ENCODE results near the gene IFITM5.
"Not testable (repeated sequence)": the region's sequence is repeated elsewhere in the genome, so short reads cannot be mapped to it uniquely, and the experiment has no call there.

IFITM5 gene

DNA sequence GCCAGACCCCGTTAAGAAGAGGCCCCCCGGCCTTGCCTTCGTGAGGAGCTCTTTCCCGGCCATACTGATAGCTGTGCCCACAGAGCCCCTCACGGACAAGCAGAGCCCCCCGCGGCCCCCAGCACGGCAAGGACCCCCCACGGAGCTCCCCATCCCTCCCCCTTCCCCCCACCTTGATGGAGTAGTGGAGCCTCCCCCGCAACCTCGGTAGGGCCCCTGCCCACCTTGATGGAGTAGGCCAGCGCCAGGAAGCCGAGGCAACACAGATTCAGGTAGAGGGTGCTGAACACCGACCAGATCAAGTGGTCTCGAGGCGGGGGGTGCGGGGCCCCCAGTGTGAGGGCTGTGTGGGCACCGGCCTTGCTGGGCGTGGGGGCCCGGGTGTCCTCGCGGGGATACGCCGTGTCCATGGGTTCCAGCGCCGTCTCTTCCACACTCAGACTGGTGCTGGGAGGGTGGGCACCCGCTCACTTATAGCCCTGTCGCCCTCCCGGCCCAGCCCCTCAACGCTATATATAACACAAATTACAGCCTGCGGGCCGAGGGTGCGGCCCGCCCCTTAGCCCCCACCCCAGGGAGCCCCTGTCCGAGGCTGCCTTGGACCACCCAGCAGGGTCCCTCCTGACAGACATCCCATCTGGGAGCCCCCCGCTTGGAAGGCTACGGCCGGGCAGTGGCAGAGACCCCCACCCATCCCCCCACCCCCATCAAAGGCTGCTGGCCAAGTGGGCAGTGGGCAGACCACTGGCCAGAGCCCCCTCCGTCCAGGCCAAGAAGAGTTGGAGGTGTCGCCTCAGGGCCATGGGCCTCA lies at the start of gene IFITM5:
Gene IFITM5, minus strand, starts transcription at position 446 of the 811 bp plus-strand sequence. Its CDS starts 36 bp downstream, at position 410.
- DNase-seq: no peak

DNA sequence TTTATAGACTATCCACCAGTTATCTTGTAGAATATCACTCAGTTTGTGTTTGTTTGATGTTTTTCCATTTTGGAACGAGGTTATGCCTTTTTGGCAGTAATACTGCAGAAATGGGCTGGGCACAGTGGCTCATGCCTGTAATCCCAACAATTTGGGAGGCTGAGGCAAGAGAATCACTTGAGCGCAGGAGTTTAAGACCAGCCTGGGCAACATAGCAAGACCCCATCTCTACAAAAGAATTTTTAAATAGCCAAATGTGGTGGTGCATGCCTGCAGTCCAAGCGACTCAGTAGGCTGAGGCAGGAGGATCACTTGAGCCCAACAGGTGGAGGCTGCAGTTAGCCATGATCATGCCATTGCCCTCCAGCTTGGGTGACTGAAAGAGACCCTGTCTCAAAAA lies 47.2 kb upstream of the IFITM5 start:
- no peak for DNase-seq

DNA sequence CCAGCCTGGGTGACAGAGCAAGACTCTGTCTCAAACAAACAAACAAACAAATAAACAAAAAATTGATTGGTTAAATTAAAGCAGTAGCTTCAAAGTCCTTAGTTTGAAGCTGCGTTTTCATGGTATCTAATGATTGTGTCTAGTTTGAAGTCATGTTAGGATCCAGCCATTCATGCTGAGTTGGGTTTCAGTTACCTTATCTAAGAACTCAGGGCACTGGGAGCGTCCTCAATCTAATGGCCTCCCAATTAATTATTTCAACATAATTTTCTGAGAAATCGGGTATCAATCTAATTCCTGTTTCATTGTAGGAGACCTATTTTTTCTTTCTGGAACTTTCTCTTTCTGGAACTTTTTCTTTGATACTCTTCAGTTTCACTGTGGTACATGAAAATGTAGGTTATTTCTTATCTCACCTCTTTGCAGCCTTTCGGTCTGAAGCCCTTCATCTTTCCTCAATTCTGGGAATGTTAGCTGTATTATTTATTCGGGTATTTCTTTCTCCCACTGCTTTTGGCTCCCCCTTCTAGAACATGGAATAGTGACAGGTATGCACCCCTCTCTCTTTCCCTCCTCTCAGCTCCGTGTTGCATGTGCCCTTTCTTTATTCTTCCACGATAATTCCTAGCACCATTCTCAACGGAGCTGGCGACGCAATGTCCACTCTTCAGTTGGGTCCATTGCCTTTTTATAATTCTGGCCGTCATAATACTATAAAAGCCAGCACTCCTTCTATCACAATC lies 45.7 kb upstream of the IFITM5 start:
- DNase-seq: no peak

GRCh38 chr11:342328-342727 lies 43.0 kb upstream of the IFITM5 start:
- no peak for DNase-seq

GRCh38 chr11:340539-341512 lies 41.5 kb upstream of the IFITM5 start:
- no peak for DNase-seq

GRCh38 chr11:339963-340362 lies 40.6 kb upstream of the IFITM5 start:
- DNase-seq: no peak

GRCh38 chr11:337711-338110 lies 38.4 kb upstream of the IFITM5 start:
- no peak for DNase-seq

DNA sequence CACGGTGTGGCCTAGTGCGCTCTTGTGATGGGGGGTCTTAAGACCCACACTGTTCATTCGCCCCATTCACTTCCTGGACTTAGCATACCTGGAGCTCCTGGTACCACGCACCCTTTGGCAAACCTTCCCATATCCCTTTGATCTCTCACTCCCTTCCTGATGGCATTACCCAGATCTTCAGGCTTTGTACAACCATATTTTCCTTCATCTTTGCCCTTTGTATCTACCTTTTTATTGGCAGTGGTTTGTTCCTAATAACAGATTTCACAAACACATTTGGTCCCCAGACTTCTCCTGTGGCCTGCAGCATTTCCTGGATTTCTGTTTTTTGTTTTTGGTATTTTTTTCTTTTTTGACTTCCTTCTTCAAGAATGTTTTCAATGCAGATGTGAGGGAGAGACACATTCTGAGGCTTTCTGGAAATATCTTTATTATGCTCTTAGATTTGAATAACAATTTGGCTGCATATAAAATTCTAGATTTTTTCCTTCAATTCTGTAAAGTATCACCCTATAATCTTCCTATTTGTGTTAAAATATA lies 37.4 kb upstream of the IFITM5 start:
- no peak for DNase-seq

DNA sequence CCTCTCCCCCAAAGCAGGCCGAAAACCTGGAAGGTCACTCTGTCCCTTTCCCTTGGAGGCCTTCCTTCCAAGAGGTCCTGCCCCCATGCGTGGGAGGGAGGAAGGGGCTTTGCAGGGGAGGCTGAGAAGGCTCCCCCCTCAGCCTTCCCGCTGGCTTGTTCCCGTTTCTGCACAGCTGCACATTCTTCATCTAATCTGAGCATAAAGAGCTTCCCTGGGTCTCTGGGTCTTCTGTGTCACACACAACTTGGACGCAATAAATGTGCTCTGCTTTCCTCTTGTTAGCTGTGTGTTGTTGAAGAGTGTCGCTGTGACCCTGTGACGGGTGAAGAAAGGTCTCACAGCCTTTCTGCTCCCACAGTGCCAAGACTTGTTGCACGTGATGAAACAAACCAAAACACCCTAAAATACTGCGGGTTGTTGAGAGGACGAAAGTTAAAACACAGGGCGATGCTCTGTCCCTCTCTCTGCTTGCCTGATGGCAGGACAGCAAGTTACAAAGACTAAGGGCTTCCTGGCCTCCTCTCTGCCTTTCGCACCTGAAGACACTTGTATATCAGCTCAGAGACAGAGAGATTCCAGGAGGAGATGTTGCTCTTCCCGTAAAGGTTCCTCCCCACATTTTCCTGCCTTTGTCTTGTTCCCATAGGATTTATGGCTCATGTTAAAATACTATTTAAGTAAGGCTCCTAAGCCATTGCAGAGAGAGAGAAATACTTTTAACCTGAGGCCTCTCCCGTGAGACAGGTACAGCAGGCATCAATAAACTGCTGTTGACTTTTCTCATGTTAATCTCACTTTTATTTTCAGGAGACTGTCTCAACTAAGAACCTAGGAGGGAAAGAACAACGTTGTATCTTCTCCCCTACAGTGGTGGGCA lies 36.7 kb upstream of the IFITM5 start:
- DNase-seq: no peak

DNA sequence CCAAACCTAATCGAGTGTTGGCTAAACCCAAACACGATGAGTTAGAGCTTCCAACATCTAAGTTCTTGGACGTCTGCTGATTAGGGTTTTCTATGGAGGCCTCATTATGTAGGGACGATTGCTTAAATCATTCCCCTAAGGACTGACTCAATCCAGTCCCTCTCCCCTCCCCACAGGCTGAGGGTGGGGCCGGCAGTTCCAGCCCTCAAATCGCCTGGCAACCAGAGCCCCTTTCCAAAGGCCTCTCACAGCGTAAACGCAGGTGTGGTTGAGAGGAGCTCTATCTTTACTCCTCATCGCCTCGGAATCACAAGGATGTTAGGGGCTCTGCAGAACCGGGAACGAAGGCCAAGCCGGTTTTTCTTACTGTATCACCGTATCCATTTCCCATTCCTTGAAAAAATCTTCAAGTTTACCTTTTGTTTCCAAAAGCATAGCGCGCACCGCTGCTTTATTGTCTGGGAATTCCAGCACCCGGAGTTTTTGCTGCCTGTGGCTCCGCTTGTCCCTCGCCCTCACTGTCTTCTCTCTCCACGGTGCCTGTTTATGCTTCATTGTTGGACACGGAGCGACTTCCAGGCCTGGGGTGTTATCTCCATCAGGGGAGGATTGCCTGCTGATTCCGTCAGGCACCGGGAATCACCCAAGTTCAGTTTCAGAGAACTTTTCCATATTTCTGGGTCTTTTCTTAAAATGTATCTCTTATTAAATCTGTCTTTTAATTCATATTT lies 35.1 kb upstream of the IFITM5 start:
- no peak for DNase-seq

DNA sequence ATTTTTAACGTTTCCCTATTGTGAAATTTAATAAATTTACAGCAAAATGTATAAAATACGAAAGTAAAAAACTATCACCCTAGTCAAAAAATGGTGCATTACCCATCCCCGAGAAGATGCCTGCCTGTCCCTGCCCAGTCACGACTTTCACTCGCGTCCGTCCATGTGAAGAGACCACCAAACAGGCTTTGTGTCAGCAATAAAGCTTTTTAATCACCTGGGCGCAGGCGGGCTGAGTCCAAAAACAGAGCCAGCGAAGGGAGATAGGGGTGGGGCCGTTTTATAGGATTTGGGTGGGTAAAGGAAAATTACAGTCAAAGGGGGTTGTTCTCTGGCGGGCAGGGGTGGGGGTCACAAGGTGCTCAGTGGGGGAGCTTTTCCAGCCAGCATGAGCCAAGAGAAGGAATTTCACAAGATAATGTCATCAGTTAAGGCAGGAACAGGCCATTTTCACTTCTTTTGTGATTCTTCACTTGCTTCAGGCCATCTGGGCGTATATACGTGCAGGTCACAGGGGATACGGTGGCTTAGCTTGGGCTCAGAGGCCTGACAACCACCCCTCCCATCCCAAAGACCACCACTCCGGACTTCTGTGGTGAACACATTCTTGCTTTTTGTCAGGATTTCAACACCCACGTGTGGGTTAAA lies 34.4 kb upstream of the IFITM5 start:
- not testable (repeated sequence) for DNase-seq

- no peak for DNase-seq
Observed at GRCh38 chr11:332651-333480, 33.5 kb upstream of the IFITM5 start.

DNA sequence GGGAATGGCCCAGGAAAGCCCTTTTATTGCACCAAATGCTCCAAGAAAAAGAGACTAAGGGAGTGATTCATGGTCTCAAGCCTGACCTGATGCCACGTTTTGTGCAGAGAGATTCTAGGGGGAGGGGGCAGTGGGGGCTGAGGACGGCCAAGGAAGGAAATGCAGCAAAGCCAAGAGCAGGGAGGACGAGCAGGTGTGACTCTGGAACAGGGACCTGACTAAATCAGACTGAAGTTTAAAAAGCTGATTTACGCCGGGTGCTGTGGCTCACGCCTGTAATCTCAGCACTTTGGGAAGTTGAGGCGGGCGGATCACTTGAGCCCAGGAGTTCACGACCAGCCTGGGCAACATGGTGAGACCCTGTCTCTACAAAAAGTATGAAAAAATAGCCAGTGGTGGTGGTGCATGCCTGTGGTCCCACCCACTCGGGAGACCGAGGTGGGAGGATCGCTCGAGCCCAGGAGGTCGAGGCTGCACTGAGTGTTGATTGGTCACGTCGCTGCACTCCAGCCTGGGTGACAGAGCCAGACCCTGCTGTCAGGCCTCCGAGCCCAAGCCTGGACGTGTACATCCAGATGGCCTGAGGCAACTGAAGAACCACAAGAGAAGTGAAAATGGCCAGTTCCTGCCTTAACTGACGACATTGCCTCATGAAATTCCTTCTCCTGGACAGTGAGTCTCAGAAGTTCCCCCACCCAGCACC lies 32.2 kb upstream of the IFITM5 start:
- DNase-seq: no peak

DNA sequence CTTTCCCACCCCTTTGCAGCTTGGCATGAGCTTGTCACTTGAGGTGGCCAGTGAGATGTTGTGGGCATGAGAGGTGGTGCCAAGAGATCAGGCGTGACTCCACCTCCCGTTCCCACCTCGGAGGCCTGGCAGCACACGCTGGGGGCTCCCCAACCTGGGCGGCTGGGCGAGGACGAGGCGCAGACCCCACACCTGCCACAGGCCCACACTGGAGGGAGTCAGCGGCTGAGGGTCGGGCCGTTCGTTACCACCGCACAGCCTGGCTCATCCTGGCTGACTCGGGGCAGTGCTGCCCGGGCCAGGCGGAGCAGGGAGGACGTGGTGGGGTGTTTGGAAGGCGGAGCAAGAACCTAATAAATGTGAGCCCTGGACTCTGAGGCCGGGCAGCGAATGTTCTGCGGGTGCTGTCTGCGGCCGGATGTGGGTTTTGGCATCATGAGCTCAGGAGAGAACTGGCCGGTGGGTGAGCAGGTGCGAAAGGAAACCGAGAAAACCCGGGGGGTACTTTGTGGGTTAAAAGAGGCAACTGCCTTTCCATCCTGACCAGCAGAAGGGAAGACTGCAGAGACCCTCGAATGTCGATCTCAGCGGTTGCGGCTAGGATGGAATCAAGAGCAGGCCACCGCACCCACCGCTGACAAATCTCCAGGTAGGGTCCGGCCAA lies 31.5 kb upstream of the IFITM5 start:
- no peak for DNase-seq

GRCh38 chr11:330307-330693 lies 31.0 kb upstream of the IFITM5 start:
- no peak for DNase-seq

DNA sequence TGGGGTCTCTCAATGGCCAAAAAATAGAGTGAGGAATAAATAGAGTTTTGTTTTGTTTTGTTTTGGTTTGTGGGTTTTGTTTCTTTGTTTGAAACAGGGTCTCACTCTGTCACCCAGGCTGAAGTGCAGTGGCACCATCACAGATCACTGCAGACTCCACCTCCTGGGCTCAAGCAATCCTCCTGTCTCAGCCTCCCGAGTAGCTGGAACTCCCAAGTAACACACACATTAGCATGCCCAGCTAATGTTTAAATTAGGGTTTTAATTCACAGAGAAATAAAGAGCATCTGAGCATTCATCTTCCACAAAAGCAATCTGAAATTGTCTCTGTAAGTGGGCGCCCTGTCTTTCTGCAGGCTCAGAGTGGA lies 30.5 kb upstream of the IFITM5 start:
- no peak for DNase-seq

DNA sequence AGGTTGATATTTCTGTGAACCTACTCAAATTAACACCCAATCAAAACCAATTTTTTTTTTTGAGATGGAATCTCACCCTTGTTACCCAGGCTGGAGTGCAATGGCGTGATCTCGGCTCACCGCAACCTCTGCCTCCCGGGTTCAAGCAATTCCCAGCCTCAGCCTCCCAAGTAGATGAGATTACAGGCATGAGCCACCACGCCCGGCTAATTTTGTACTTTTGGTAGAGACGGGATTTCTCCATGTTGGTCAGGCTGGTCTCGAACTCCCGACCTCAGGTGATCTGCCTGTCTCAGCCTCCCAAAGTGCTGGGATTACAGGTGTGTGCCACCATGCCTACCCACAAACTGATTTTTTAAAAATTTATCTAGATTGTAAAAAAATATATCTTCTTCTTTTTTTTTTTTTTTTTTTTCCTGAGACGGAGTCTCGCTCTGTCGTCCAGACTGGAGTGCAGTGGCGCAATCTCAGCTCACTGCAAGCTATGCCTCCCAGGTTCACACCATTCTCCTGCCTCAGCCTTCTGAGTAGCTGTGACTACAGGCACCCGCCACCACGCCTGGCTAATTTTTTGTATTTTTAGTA lies 29.3 kb upstream of the IFITM5 start:
- not testable (repeated sequence) for DNase-seq

GRCh38 chr11:328012-328411 lies 28.7 kb upstream of the IFITM5 start:
- no peak for DNase-seq

Measured in activated T-cell treated with anti-CD3 and anti-CD28 coated beads for 4 hours (primary cell).